ENCODE measurements around the gene GAN. TPM values are rescaled to one million over a fixed set of nuclear protein-coding genes. Genes with fewer than 3 reads are reported as not detected.
A peak's percentile ranks its signal among the peaks of the same experiment; 100 is the strongest.
"Not testable (repeated sequence)": the region's sequence is repeated elsewhere in the genome, so short reads cannot be mapped to it uniquely, and the experiment has no call there.

The GAN gene
- polyA plus RNA-seq, 3 donors from 2014 or later, result 1.3 to 2.8 (median 2.0) TPM

DNA sequence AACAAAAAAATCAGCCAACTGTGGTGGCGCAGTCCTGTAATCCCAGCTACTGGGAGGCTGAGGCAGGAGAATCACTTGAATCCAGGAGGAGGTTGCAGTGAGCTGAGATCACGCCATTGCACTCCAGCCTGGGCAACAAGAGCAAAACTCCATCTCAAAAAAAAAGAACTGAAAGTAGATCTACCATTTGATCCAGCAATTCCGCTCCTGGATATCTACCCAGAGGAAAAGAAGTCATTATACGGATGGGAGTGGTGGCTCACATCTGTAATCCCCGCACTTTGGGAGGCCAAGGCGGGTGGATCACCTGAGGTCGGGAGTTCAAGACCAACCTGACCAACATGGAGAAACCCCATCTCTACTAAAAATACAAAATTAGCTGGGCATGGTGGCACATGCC, 107.4 kb downstream of the GAN start:
- H3K27ac Mint-ChIP-seq; H3K27me3 Mint-ChIP-seq (ENCODE audit: low read depth in 3 of 3); H3K9me3 Mint-ChIP-seq; DNase-seq; H3K36me3 Mint-ChIP-seq; H3K4me3 Mint-ChIP-seq: not testable (repeated sequence)
- peaks cover 10 to 17% of the 10 kb centered on the region in 2 donors for H3K4me1 Mint-ChIP-seq

DNA sequence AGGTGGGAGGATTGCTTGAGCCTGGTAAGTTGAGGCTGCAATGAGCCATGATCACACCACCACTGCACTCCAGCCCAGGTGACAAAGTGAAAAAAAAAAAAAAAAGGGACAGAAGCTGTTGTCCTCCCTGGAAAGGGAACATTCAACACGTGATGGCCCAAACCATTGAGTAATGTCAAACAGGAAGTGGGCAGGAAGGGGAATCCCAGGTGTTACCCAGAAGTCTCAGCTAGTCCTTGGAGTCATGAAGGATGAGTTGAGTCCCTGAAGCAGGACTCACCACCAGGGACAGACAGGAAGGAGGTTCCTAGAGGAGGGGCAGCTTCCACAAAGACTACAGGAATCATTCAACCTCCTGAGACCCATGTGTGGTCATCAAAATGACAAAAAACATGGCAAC, 110.0 kb downstream of the GAN start:
- H3K36me3 Mint-ChIP-seq, result no peaks in the 10 kb centered on the region
- DNase-seq, result no peak
- H3K4me3 Mint-ChIP-seq, result no peak overlapping the region
- peaks cover 0 to 2% (median 0%) of the 10 kb centered on the region in 6 donors for H3K9me3 Mint-ChIP-seq
- H3K4me1 Mint-ChIP-seq, result peaks cover 22 to 29% of the 10 kb centered on the region in 2 donors
- peak overlapping the region in 4 of 6 donors; percentile 18 to 86 (median 64) for H3K27ac Mint-ChIP-seq
- peaks cover 2 to 5% (median 3%) of the 10 kb centered on the region in 3 donors for H3K27me3 Mint-ChIP-seq (ENCODE audit: low read depth in 3 of 3)

DNA sequence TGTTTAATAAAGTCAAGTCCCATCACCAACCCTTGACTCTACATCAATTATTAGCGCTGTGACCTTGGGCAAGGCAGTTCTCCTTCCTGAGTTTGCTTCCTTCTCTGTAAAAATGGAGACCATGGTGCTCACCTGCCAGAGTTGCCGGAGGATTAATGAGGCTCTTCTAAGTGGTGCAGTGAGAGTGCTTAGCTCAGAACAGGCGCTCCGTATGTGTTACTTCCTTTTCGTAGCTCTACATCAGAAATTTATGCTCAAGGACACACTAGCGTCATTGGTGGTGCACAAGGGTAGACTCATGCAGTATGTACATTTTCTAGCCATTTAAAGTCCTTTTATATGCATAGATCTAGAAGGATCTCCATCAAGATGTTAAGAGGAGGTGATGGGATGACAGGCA, 112.5 kb downstream of the GAN start:
- Mint-ChIP-seq H3K27ac (peak overlapping the region; percentile 33 to 85 (median 74)), H3K27me3 (ENCODE audit: low read depth in 3 of 3) (peaks cover 0 to 5% (median 5%) of the 10 kb centered on the region in 3 donors), H3K4me3 (peak overlapping the region in 2 of 5 donors; percentile 15 to 50), H3K36me3 (no peaks in the 10 kb centered on the region), H3K9me3 (no peaks in the 10 kb centered on the region), H3K4me1 (peaks cover 22 to 29% of the 10 kb centered on the region in 2 donors)
- peak in 2 of 3 donors; percentile 27 to 54 for DNase-seq

DNA sequence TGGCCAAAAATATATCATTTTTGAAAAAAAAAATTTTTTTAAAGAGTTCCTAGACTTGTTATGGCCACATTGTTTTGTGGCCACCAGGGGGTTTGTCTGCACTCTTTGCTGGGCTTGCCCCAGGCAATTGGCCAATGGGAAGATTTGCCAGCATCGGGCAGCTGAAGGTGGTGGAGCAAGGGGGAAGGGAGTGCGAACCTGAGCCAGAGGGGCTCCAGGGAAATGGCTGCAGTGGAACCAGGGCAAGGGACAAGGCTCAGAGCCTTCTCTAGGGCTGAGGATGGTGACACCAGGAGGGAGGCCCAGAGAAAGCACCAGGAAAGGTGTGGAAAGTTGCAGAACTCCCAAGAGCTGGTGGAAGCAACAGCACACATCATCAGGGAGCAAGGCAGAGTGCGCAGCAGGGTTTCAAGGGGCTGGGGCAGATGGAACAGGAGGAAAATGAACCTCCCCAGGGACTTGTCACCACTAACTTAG, 114.3 kb downstream of the GAN start:
- peak; percentile 42 to 58 (median 46) for DNase-seq
- peaks cover 22 to 28% of the 10 kb centered on the region in 2 donors for H3K4me1 Mint-ChIP-seq
- H3K36me3 Mint-ChIP-seq, result no peaks in the 10 kb centered on the region
- peak overlapping the region in 5 of 6 donors; percentile 56 to 88 (median 82) for H3K27ac Mint-ChIP-seq
- no peaks in the 10 kb centered on the region for H3K9me3 Mint-ChIP-seq
- H3K4me3 Mint-ChIP-seq, result no peak overlapping the region
- H3K27me3 Mint-ChIP-seq (ENCODE audit: low read depth in 3 of 3), result peaks cover 1 to 3% (median 2%) of the 10 kb centered on the region in 3 donors

DNA sequence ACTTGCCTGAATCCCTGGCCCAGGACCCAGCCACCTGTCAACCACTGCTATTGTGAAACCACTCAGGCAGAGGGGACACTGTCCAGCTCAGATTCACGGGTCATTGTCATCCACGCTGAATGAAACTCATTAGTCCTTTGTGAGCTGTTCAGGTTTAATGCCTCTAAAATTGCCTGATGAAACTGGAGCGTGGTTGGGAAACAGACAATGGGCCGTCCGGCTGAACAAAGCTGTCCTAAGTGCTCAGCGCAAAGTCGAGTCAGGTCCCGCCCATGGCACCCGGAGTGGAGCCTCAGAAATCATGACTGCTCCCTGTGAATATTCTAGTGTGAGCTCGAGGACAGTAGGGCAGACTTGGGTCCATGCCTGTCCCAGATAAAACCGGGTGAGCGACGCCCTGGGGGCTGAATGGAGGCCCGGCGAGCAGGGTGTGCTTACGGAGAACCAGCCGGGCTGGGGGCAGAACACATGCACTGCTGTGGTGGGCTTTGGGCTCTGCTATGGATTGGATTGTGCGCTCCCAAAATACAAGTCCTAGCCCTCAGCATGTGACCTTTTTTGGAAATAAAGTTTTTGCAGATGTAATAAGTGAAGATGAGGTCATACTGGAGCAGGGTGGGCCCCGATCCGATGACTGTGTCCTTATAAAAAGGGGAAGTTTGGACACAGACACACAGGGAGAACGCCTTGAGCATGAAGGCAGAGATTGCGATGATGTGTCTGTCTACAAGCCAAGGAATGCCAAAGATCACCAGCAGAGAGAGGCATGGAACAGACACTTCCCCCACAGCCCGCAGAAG, 117.0 kb downstream of the GAN start:
- no peak for DNase-seq
- Mint-ChIP-seq H3K27me3 (ENCODE audit: low read depth in 3 of 3) (peaks cover 0 to 3% (median 2%) of the 10 kb centered on the region in 3 donors), H3K4me1 (peaks cover 13 to 14% of the 10 kb centered on the region in 2 donors), H3K36me3 (no peaks in the 10 kb centered on the region), H3K4me3 (no peak overlapping the region), H3K9me3 (no peaks in the 10 kb centered on the region), H3K27ac (peak overlapping the region in 2 of 6 donors; percentile 66 to 67)

DNA sequence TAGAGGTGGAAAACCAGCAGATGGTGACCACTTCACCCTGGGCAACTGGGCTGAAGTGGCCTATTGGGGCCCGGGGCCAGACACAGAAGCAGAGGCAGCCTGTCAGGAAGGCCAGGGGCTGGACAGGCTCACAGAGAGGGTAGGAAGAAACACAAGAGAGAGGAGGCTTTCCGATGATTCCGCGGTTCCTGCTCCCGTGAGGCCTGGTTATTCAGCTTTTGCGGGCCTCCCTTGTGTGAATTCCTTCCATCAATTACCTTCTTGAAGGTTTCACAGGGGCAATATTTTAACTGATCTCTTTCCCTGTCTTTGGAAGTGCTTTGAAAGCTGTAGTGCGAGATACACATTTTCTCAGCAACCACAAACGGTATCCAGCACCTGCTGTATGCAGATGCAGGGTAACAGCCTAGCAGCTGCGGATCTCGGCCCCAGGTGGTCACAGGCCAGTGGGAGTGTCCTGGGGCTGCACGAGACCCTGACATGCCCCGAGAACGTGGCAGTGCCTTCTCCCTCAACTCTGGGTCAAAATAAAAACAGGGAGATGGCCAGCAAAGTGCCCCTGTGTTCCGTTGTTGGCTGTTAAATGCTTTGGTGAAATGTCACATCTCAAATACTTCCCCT, 118.3 kb downstream of the GAN start:
- DNase-seq, result no peak
- Mint-ChIP-seq H3K4me3 (no peak overlapping the region), H3K36me3 (no peaks in the 10 kb centered on the region), H3K27ac (peak overlapping the region in 2 of 6 donors; percentile 37 to 74), H3K4me1 (peaks cover 13 to 15% of the 10 kb centered on the region in 2 donors), H3K27me3 (ENCODE audit: low read depth in 3 of 3) (peaks cover 0 to 3% (median 2%) of the 10 kb centered on the region in 3 donors), H3K9me3 (no peaks in the 10 kb centered on the region)

DNA sequence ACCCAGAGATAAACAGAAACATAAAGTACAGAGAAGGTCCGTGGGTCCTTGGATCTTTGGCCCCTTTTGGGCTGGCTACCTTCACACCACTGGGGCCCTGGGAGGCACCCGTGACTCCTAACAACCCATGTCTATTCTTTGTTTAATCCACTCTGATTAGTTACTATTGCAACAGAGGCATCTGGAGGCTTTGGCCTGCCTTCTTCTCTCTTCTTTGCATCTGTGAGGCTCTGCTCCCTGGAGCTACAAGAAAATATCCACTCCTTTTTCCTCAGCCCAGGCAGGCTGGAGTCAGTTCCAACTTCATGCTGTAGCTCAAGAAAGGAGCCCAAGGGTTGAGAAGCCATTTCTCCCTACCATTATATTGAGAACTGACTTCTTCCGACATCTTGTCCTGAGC, 120.3 kb downstream of the GAN start:
- H3K9me3 Mint-ChIP-seq, result no peaks in the 10 kb centered on the region
- no peak for DNase-seq
- no peaks in the 10 kb centered on the region for H3K36me3 Mint-ChIP-seq
- H3K27ac Mint-ChIP-seq, result peak overlapping the region in 3 of 6 donors; percentile 62 to 98 (median 76)
- no peak overlapping the region for H3K4me3 Mint-ChIP-seq
- peaks cover 4 to 6% (median 5%) of the 10 kb centered on the region in 3 donors for H3K27me3 Mint-ChIP-seq (ENCODE audit: low read depth in 3 of 3)
- peaks cover 21 to 26% of the 10 kb centered on the region in 2 donors for H3K4me1 Mint-ChIP-seq

DNA sequence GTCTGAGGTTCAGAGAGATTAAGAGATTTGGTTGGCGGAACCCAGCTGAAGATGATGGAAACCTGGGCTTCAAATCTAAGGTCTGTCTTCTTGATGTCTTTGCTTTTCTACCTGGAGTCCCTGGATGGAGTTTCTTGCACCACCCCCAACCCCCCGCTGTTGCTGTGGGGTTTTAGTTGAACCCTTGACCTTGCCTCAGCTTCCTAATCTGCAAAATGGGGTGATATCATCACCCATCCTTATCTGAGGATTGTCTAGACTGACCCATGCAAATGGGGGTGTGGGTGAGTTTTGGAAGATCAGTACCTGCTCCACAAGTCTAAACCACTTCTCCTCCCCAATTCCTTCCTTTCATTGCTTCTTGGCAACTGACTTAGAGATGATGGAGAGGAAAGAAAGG, 120.8 kb downstream of the GAN start:
- H3K4me1 Mint-ChIP-seq, result peaks cover 21 to 26% of the 10 kb centered on the region in 2 donors
- peak overlapping the region in 4 of 6 donors; percentile 33 to 98 (median 69) for H3K27ac Mint-ChIP-seq

DNA sequence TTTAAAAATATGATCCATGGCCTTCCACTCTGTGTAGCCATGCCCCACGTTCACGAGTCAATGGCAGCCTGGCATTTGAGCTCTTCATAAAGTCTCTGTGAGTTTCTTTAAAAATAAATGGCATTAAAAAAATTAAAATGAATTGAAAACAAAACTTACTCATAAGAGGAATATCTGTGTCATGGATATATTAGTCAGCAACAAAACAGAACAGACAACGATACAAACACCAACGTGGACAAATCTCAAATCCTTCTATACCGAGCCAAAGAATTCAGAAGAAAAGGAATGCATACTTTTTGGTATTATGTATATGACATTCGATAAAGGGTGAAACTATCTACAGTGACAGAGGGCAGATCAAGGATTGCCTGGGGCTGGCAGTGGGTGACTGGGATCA, 121.6 kb downstream of the GAN start:
- H3K27ac Mint-ChIP-seq, result peak overlapping the region in 5 of 6 donors; percentile 7 to 98 (median 93)
- H3K4me3 Mint-ChIP-seq, result no peak overlapping the region
- H3K9me3 Mint-ChIP-seq, result no peaks in the 10 kb centered on the region
- H3K36me3 Mint-ChIP-seq, result no peaks in the 10 kb centered on the region
- DNase-seq, result no peak
- peaks cover 21 to 26% of the 10 kb centered on the region in 2 donors for H3K4me1 Mint-ChIP-seq
- H3K27me3 Mint-ChIP-seq (ENCODE audit: low read depth in 3 of 3), result peaks cover 3 to 6% (median 4%) of the 10 kb centered on the region in 3 donors

More for the DNA sequence above, 120.8 kb downstream of the GAN start:
- Mint-ChIP-seq H3K27me3 (ENCODE audit: low read depth in 3 of 3) (peaks cover 4 to 6% (median 5%) of the 10 kb centered on the region in 3 donors), H3K4me3 (no peak overlapping the region), H3K36me3 (no peaks in the 10 kb centered on the region), H3K9me3 (no peaks in the 10 kb centered on the region)
- no peak for DNase-seq

DNA sequence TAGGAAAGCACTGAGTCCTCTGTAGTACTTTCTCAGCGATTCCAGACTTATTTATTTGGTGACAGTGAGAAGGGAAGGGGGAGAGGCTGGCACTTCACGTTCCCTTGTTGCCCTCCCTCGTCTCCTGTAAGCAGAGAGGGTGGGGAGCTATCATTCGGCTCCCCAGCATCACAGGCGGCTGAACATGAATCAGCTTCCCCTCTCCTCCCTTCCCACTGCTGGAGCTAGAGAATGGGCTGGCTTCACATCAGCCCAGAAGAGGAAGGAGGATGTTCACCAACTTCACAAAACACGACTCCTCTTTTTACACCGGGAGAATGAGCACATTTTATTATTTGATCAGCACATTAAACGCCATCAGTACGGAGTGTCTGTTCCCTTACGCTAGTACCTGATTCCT, 123.1 kb downstream of the GAN start:
- H3K4me1 Mint-ChIP-seq, result peaks cover 31 to 36% of the 10 kb centered on the region in 2 donors
- H3K36me3 Mint-ChIP-seq, result no peaks in the 10 kb centered on the region
- peak overlapping the region; percentile 74 to 98 (median 94) for H3K27ac Mint-ChIP-seq
- peaks cover 7 to 10% (median 8%) of the 10 kb centered on the region in 3 donors for H3K27me3 Mint-ChIP-seq (ENCODE audit: low read depth in 3 of 3)
- H3K9me3 Mint-ChIP-seq, result no peaks in the 10 kb centered on the region
- no peak for DNase-seq
- peak overlapping the region in 2 of 5 donors; percentile 50 to 74 for H3K4me3 Mint-ChIP-seq

Other genes with a start within 250 kb of the GAN start
- under 1 TPM in 1 of 3 donors, not detected in 2; 0.16 TPM for gene C16orf46, start 237.7 kb upstream of the GAN start, polyA plus RNA-seq
- 10 to 100 TPM in 1 of 3 donors, 1 to 10 TPM in 2; 6.6 to 11.5 (median 8.3) TPM for gene GCSH, start 218.6 kb upstream of the GAN start, polyA plus RNA-seq
- not detected for gene BCO1, start 76.3 kb upstream of the GAN start, polyA plus RNA-seq
- 1 to 10 TPM in 1 of 3 donors, under 1 TPM in 1, not detected in 1; 0.53 to 1.7 TPM for gene CMIP, start 129.8 kb downstream of the GAN start, polyA plus RNA-seq

Measured in immature natural killer cell (primary cell).